Sigmoid colon (tissue), 7 donors: ENCODE measurements around the gene TTN. TPM values are rescaled to one million over a fixed set of nuclear protein-coding genes. Genes with fewer than 3 reads are reported as not detected.

Experiments
- DNase-seq: peaks from one replicate; pipeline ENCODE4 v3.0.0-alpha.2; 2019
- H3K27ac ChIP-seq, 4 donors: fragments of 200-600 bp; sonication (generic); one replicate each; pipeline ENCODE4 v1.5.1; 2016 to 2019; ENCODE audit warnings: mild to moderate bottlenecking in 1 of 4
- H3K27me3 ChIP-seq, 3 donors: fragments of 200-600 bp; sonication (generic); one replicate each; pipeline ENCODE4 v1.5.1; 2019; ENCODE audit warnings: mild to moderate bottlenecking in 1 of 3
- H3K36me3 ChIP-seq, 4 donors: fragments of 200-600 bp; sonication (generic); one replicate each; pipeline ENCODE4 v1.5.1; 2016 to 2019
- H3K4me1 ChIP-seq, 4 donors: fragments of 200-600 bp; sonication (generic); one replicate each; pipeline ENCODE4 v1.5.1; 2017 to 2019
- H3K4me3 ChIP-seq, 4 donors: fragments of 200-600 bp; sonication (generic); one replicate each; pipeline ENCODE4 v1.5.1; 2017 to 2019; ENCODE audit warnings: mild to moderate bottlenecking in 2 of 4, moderate library complexity in 1 of 4
- H3K9me3 ChIP-seq, 4 donors: fragments of 200-600 bp in 3 of 4; sonication (generic) in 3 of 4; one replicate each; pipeline versions ENCODE4 v1.5.1 to v1.6.1; 2013 to 2019
- EP300 ChIP-seq, 4 donors: sonication (generic); formaldehyde crosslinking; IDR thresholded peaks; one replicate each; pipeline ENCODE4 v1.6.1; 2017; ENCODE audit warnings: antibody characterized with exemption in 4 of 4
- POLR2A ChIP-seq, 2 donors: fragments of 450-650 bp; IDR thresholded peaks; one replicate each; pipeline ENCODE4 v1.6.1; 2016; ENCODE audit warnings: antibody characterized with exemption in 2 of 2, mild to moderate bottlenecking in 2 of 2, moderate library complexity in 2 of 2
- POLR2AphosphoS5 ChIP-seq, 4 donors: sonication (generic); formaldehyde crosslinking; IDR thresholded peaks; one replicate each; pipeline ENCODE4 v1.6.1; 2017; ENCODE audit warnings: antibody characterized with exemption in 4 of 4
- WGBS, 2 donors: extraction: QIAGEN DNeasy Blood & Tissue Kit; methylation state at CpG; one replicate each; pipeline ENCODE4 v1.1.7; 2013; 5-methylcytosine and 5-hydroxymethylcytosine counted together
- intact Hi-C: fragments of 100-400 bp; cut with DNase I; formaldehyde crosslinking; loops from one replicate; pipeline ENCODE4 v1.15.1; 2023
- polyA plus RNA-seq, 3 donors: library from polyadenylated mRNA; stranded (reverse); fragments of 200-250 nt; gene quantifications; one replicate each; pipeline ENCODE4 v1.2.3, GENCODE V29; 2013
- total RNA-seq, 4 donors: library from RNA; depleted of rRNA; stranded (reverse); fragments of >200 nt; gene quantifications; one replicate each; pipeline ENCODE4 v1.1.0, GENCODE V29; 2016
- TF ChIP-seq, protein P1 (sequence below), 4 experiments: fragments of 450-650 bp in 3 of 4; fragments of 200-600 bp in 1 of 4; IDR thresholded peaks; one replicate each; pipeline ENCODE4 v1.5.1; 2016 to 2019; ENCODE audit warnings: antibody characterized with exemption in 4 of 4, mild to moderate bottlenecking in 3 of 4, moderate library complexity in 2 of 4
- donor health status: healthy with polysubstance abuse.
- donor health status: Bipolar disorder and iron deficiency.
- donor health status: healthy.

The TTN gene
- total and polyA plus RNA-seq, 7 donors: under 0.01 to 20.2 (median 6.7) TPM

DNA sequence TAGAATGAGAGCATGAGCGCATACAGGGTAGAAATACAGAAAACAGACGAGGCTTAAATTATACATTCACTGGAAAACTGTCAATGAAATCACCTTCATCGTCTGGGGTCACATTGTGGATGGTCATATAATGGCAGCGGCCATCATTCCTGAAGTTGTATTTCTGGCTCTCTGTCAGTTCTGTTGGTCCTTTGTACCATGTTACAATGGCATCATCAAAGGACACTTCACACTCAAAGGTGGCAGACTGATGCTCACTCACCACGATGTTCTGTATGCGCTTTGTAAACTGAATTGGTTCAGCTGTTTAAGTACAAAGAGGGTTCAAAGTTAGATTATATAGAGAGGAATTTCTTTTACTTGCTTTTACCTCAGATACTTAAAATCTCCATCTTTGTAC is 104.9 kb downstream of the TTN start:
- intact Hi-C loops: no loop called here
- no peaks in the 10 kb centered on the region for H3K36me3 ChIP-seq
- DNase-seq: no peak
- H3K4me3 ChIP-seq: no peak overlapping the region
- H3K4me1 ChIP-seq: no peaks in the 10 kb centered on the region
- 88 to 91% methylated on average over 6 of the region's 6 CpGs for WGBS, 2 donors
- TF ChIP-seq POLR2AphosphoS5 (IDR thresholded peaks at IDR 0.05): no peak
- TF ChIP-seq POLR2A (IDR thresholded peaks at IDR 0.05): no peak
- TF ChIP-seq, protein P1, sequence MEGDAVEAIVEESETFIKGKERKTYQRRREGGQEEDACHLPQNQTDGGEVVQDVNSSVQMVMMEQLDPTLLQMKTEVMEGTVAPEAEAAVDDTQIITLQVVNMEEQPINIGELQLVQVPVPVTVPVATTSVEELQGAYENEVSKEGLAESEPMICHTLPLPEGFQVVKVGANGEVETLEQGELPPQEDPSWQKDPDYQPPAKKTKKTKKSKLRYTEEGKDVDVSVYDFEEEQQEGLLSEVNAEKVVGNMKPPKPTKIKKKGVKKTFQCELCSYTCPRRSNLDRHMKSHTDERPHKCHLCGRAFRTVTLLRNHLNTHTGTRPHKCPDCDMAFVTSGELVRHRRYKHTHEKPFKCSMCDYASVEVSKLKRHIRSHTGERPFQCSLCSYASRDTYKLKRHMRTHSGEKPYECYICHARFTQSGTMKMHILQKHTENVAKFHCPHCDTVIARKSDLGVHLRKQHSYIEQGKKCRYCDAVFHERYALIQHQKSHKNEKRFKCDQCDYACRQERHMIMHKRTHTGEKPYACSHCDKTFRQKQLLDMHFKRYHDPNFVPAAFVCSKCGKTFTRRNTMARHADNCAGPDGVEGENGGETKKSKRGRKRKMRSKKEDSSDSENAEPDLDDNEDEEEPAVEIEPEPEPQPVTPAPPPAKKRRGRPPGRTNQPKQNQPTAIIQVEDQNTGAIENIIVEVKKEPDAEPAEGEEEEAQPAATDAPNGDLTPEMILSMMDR (IDR thresholded peaks at IDR 0.05): no peak
- no peak for TF ChIP-seq EP300 (IDR thresholded peaks at IDR 0.05)
- no peaks in the 10 kb centered on the region for H3K9me3 ChIP-seq
- no peak overlapping the region for H3K27ac ChIP-seq
- H3K27me3 ChIP-seq: no peaks in the 10 kb centered on the region

DNA sequence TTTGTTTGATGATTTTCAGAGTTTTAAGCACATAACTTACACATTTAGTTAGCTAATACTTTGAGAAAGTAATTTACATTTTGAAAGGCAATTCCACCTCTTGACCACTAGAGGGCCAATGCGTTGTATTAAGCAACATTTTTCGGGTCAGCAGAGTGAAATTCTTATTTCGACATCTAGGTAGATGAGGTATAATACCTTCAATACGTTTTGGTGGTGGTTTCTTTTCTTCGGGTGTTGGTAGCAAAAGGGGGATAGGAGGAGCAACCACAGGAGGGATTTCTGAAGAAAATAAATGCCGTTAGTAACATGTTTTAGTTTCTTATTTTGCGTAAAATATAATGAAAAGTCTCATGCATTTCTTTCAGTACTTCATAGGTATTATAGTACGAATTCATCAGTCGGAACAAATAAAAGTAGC is 106.3 kb downstream of the TTN start:
- DNase-seq: no peak
- 56 to 62% methylated on average over 9 of the region's 9 CpGs for WGBS, 2 donors
- Histone ChIP-seq H3K4me3 (no peak overlapping the region), H3K4me1 (no peaks in the 10 kb centered on the region), H3K9me3 (no peaks in the 10 kb centered on the region), H3K27ac (no peak overlapping the region), H3K27me3 (no peaks in the 10 kb centered on the region), H3K36me3 (no peaks in the 10 kb centered on the region)
- intact Hi-C loops: no loop called here
- TF ChIP-seq POLR2A (IDR thresholded peaks at IDR 0.05) (no peak), POLR2AphosphoS5 (IDR thresholded peaks at IDR 0.05) (no peak), EP300 (IDR thresholded peaks at IDR 0.05) (no peak)
- TF ChIP-seq, protein P1 (IDR thresholded peaks at IDR 0.05): peak in 3 of 4 experiments; percentile 21 to 47 (median 21)

DNA sequence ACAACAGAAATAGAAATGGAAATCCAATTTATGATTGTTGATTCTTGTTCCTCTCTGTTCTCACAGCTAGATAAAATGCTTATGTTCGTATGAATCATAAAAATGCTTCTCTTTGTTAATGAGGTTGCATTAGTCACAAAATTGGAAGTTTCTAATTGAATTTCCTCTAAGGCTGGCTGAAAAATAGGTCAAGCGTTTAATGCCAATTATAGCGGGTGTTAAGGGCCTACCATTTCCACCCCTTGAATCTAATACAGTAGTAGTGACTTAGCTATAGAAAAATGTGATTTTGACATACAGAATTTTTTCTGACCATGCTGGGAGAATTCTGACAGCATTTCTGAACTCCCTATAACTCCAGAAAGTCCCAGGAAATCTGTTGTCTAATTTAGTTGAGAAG is 107.1 kb downstream of the TTN start:
- intact Hi-C loops: no loop called here
- Histone ChIP-seq H3K4me1 (no peaks in the 10 kb centered on the region), H3K4me3 (no peak overlapping the region), H3K9me3 (no peaks in the 10 kb centered on the region), H3K27ac (no peak overlapping the region), H3K27me3 (no peaks in the 10 kb centered on the region), H3K36me3 (no peaks in the 10 kb centered on the region)
- 82 to 88% methylated on average over 3 of the region's 3 CpGs for WGBS, 2 donors
- no peak for TF ChIP-seq EP300 (IDR thresholded peaks at IDR 0.05)
- TF ChIP-seq, protein P1 (IDR thresholded peaks at IDR 0.05): no peak
- TF ChIP-seq POLR2A (IDR thresholded peaks at IDR 0.05): no peak
- no peak for TF ChIP-seq POLR2AphosphoS5 (IDR thresholded peaks at IDR 0.05)
- DNase-seq: no peak

DNA sequence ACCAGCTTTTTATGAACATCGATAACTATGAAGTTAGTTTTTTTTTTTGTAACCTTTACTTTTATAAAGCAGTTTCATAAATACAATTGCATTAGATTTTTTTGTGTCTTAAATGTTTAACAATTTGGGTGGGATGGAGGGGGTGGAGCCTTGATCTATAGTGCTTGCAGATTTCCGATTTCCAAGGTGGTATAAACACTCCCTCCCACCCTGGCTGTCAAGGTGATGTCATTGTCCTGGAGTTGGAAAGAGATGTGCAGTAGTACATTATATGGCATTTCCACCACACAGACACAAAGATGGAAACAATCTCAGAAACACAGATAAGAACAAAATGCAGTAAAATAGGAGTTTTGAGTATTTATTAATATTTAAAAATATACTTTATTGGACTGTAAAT is 114.4 kb downstream of the TTN start:
- intact Hi-C loops: no loop called here
- WGBS, 2 donors: 70 to 88% methylated on average over 2 of the region's 2 CpGs
- Histone ChIP-seq H3K4me3 (no peak overlapping the region), H3K27ac (no peak overlapping the region), H3K27me3 (no peaks in the 10 kb centered on the region), H3K36me3 (no peaks in the 10 kb centered on the region), H3K9me3 (no peaks in the 10 kb centered on the region), H3K4me1 (no peaks in the 10 kb centered on the region)
- no peak for DNase-seq
- TF ChIP-seq EP300 (IDR thresholded peaks at IDR 0.05): no peak

DNA sequence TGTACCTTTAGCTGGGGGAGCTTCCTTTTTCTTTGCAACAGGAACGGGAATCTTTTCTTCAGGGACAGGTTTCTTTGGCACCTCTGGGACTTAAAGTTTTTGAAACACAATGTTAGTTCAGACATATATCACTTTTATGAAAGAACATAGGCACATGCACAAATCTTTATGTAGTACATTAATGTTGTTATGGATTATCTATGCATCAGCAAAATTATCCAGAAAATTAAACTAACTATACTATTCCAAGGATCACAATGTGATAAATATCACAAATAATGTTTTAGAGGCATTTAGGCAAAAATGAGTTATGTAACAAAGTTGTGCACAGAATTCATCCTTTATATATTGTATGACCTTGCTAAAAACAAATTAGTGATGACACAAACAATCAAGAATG is 117.4 kb downstream of the TTN start:
- Histone ChIP-seq H3K4me3 (no peak overlapping the region), H3K36me3 (no peaks in the 10 kb centered on the region), H3K27ac (no peak overlapping the region), H3K4me1 (no peaks in the 10 kb centered on the region), H3K9me3 (no peaks in the 10 kb centered on the region), H3K27me3 (no peaks in the 10 kb centered on the region)
- intact Hi-C loops: no loop called here
- DNase-seq: no peak
- WGBS, 2 donors: 83 to 93% methylated on average over 1 of the region's 1 CpG
- TF ChIP-seq POLR2AphosphoS5 (IDR thresholded peaks at IDR 0.05) (no peak), POLR2A (IDR thresholded peaks at IDR 0.05) (no peak), EP300 (IDR thresholded peaks at IDR 0.05) (no peak)
- TF ChIP-seq, protein P1 (IDR thresholded peaks at IDR 0.05): no peak
